ENCODE data around the gene MS4A18.

DNA sequence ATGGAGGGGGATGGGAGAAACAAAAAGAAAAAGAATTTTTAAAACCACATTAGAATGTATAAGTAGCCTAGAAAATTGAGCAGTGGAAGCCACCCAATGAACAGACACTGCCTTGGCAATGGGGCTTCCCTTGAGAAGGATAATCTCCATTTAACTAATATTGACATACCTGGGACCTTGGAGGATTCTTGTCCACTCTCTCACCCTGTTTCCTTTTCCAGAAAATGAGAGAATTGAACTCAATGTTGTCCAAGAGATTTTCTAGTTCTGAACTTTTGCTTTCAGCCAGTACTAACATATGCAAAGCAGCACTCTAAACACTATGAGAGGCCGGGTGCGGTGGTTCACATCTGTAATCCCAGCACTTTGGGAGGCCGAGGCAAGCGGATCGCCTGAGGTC is 24.6 kb upstream of the MS4A18 start:
- TF ChIP-seq, protein P1, sequence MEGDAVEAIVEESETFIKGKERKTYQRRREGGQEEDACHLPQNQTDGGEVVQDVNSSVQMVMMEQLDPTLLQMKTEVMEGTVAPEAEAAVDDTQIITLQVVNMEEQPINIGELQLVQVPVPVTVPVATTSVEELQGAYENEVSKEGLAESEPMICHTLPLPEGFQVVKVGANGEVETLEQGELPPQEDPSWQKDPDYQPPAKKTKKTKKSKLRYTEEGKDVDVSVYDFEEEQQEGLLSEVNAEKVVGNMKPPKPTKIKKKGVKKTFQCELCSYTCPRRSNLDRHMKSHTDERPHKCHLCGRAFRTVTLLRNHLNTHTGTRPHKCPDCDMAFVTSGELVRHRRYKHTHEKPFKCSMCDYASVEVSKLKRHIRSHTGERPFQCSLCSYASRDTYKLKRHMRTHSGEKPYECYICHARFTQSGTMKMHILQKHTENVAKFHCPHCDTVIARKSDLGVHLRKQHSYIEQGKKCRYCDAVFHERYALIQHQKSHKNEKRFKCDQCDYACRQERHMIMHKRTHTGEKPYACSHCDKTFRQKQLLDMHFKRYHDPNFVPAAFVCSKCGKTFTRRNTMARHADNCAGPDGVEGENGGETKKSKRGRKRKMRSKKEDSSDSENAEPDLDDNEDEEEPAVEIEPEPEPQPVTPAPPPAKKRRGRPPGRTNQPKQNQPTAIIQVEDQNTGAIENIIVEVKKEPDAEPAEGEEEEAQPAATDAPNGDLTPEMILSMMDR (IDR thresholded peaks at IDR 0.05), result no peak
- TF ChIP-seq POLR2A (IDR thresholded peaks at IDR 0.05), result no peak

Measured in lower leg skin (tissue), 3 donors.